HG03045 (cell line): ENCODE measurements around the gene UMOD.

ENCODE experiments used
- ATAC-seq: cut with Tn5 transposase; IDR thresholded peaks from one replicate; pipeline ENCODE4 v1.9.1; 2021; ENCODE audit warnings: mild to moderate bottlenecking, moderate library complexity; ENCODE audit not compliant: unreplicated experiment

The UMOD gene

GRCh38 chr16:20352615-20353014 lies at the start of gene UMOD:
TSS of gene UMOD (minus strand) at chr16:20352715. CDS start at chr16:20350737, 1,978 bp downstream.
- ATAC-seq: no peak

GRCh38 chr16:20401475-20402016 lies 49.0 kb upstream of the UMOD start:
- no peak for ATAC-seq

- ATAC-seq: no peak
These were observed 48.6 kb upstream of the UMOD start for GRCh38 chr16:20401066-20401465.

GRCh38 chr16:20399185-20399584 lies 46.7 kb upstream of the UMOD start:
- no peak for ATAC-seq

GRCh38 chr16:20398603-20399002 lies 46.1 kb upstream of the UMOD start:
- no peak for ATAC-seq

GRCh38 chr16:20397468-20398074 lies 45.1 kb upstream of the UMOD start:
- ATAC-seq: no peak

- ATAC-seq: no peak
These were observed 44.4 kb upstream of the UMOD start for GRCh38 chr16:20396846-20397467.

GRCh38 chr16:20395946-20396345 lies 43.4 kb upstream of the UMOD start:
- ATAC-seq: no peak

- ATAC-seq: no peak
These were observed 41.5 kb upstream of the UMOD start for GRCh38 chr16:20393801-20394577.

- no peak for ATAC-seq
These were observed 38.5 kb upstream of the UMOD start for GRCh38 chr16:20391045-20391444.

GRCh38 chr16:20388854-20389253 lies 36.3 kb upstream of the UMOD start:
- no peak for ATAC-seq

- no peak for ATAC-seq
These were observed 35.5 kb upstream of the UMOD start for GRCh38 chr16:20387978-20388377.

- no peak for ATAC-seq
These were observed 33.6 kb upstream of the UMOD start for GRCh38 chr16:20385844-20386832.

GRCh38 chr16:20383106-20384029 lies 30.9 kb upstream of the UMOD start:
- no peak for ATAC-seq

GRCh38 chr16:20382202-20382948 lies 29.9 kb upstream of the UMOD start:
- no peak for ATAC-seq

GRCh38 chr16:20380782-20381181 lies 28.3 kb upstream of the UMOD start:
- no peak for ATAC-seq

- no peak for ATAC-seq
These were observed 24.7 kb upstream of the UMOD start for GRCh38 chr16:20377181-20377580.

GRCh38 chr16:20372701-20373100 lies 20.2 kb upstream of the UMOD start:
- ATAC-seq: no peak
